HEK293T (cell line): ENCODE results near the gene HMX3.

ENCODE experiments used
- ARNT ChIP-seq: fragments of 450-650 bp; IDR thresholded peaks from 2 replicates; pipeline ENCODE4 v1.6.1; 2017; ENCODE audit warnings: mild to moderate bottlenecking
- BHLHE40 ChIP-seq: fragments of 450-650 bp; IDR thresholded peaks from 2 replicates; pipeline ENCODE4 v1.6.1; 2016; ENCODE audit warnings: mild to moderate bottlenecking, moderate library complexity, borderline replicate concordance
- ELF4 ChIP-seq: fragments of 450-650 bp; IDR thresholded peaks from 2 replicates; pipeline ENCODE4 v1.6.1; 2017; ENCODE audit warnings: antibody characterized with exemption
- FOXA1 ChIP-seq: fragments of 450-650 bp; IDR thresholded peaks from 2 replicates; pipeline ENCODE4 v1.6.1; 2016; ENCODE audit warnings: mild to moderate bottlenecking
- FOXK2 ChIP-seq: fragments of 450-650 bp; IDR thresholded peaks from 2 replicates; pipeline ENCODE4 v1.6.1; 2016; ENCODE audit warnings: mild to moderate bottlenecking
- FOXM1 ChIP-seq: fragments of 450-650 bp; IDR thresholded peaks from 2 replicates; pipeline ENCODE4 v1.6.1; 2017; ENCODE audit warnings: mild to moderate bottlenecking, borderline replicate concordance
- HDGF ChIP-seq: fragments of 450-650 bp; IDR thresholded peaks from 2 replicates; pipeline ENCODE4 v1.6.1; 2017; ENCODE audit warnings: antibody characterized with exemption, borderline replicate concordance
- L3MBTL2 ChIP-seq: fragments of 450-650 bp; conservative IDR thresholded peaks from 2 replicates; pipeline ENCODE4 v1.6.1; 2016; ENCODE audit warnings: mild to moderate bottlenecking
- NFRKB ChIP-seq: fragments of 450-650 bp; IDR thresholded peaks from 2 replicates; pipeline ENCODE4 v1.6.1; 2016; ENCODE audit warnings: mild to moderate bottlenecking, moderate library complexity
- SP1 ChIP-seq: fragments of 450-650 bp; IDR thresholded peaks from 2 replicates; pipeline ENCODE4 v1.6.1; 2017
- SUZ12 ChIP-seq: fragments of 450-650 bp; IDR thresholded peaks from 2 replicates; pipeline ENCODE4 v1.6.1; 2016; ENCODE audit warnings: mild to moderate bottlenecking
- TARDBP ChIP-seq: fragments of 450-650 bp; IDR thresholded peaks from 2 replicates; pipeline ENCODE4 v1.6.1; 2016
- ZNF384 ChIP-seq: fragments of 450-650 bp; IDR thresholded peaks from 2 replicates; pipeline ENCODE4 v1.6.1; 2016
- TF ChIP-seq, protein P1 (sequence below): fragments of 450-650 bp; IDR thresholded peaks from 2 replicates; pipeline ENCODE4 v1.6.1; 2016

DNA sequence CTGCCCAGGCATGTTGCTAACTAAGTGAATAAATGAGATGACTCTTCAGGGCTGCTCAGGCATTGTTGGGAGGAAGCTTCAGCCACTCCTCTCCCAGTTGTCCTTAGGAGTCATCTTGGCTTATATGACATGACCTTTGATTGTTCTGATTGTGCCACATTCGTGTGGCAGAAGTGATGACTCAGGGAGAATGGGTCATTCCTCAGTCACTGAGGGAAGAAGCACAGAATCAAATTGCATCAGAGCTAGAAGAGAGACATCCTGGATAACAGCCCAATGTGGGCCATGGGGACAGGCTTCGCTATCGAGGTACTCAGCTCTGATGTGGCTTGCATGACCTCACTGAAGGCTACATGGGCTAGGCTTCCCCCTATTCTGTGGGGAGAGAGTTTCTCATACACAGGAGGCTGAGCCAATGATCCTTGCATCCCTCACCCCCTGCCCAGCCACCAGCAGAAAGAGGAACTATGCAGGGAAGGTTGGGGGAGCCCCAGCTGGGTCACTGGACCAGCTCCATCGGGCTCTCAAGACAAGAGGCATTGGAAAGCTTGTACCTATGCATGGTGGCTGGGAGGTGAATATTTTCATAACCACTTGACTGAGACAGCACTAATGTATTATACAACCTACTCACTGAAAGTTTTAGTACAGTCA, 6.0 kb upstream of the HMX3 start:
- TF ChIP-seq BHLHE40 = no peak
- TF ChIP-seq SP1 = no peak
- no peak for TF ChIP-seq FOXA1
- no peak for TF ChIP-seq NFRKB
- no peak for TF ChIP-seq SUZ12
- no peak for TF ChIP-seq FOXM1
- no peak for TF ChIP-seq TARDBP
- TF ChIP-seq, protein P1, sequence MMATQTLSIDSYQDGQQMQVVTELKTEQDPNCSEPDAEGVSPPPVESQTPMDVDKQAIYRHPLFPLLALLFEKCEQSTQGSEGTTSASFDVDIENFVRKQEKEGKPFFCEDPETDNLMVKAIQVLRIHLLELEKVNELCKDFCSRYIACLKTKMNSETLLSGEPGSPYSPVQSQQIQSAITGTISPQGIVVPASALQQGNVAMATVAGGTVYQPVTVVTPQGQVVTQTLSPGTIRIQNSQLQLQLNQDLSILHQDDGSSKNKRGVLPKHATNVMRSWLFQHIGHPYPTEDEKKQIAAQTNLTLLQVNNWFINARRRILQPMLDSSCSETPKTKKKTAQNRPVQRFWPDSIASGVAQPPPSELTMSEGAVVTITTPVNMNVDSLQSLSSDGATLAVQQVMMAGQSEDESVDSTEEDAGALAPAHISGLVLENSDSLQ = no peak
- no peak for TF ChIP-seq ELF4
- no peak for TF ChIP-seq ARNT
- no peak for TF ChIP-seq HDGF
- TF ChIP-seq FOXK2 = no peak
- no peak for TF ChIP-seq ZNF384
- no peak for TF ChIP-seq L3MBTL2
